ENCODE measurements around the gene PPIP5K1.

- no peak for TF ChIP-seq CTCF (IDR thresholded peaks at IDR 0.05)
- TF ChIP-seq POLR2A (IDR thresholded peaks at IDR 0.05), result no peak
These were observed 65.7 kb downstream of the PPIP5K1 start for GRCh38 chr15:43524254-43524845.
